Peyer's patch (tissue), 4 donors: ENCODE measurements around the gene ZNF579.

Experiments used
- CTCF ChIP-seq, 6 experiments: fragments of 450-650 bp in 4 of 6; fragments of 200-600 bp in 2 of 6; sonication (generic) in 1 of 6; IDR thresholded peaks; one replicate each; pipeline ENCODE4 v1.5.1; 2017 to 2019; ENCODE audit warnings: antibody characterized with exemption in 6 of 6, mild to moderate bottlenecking in 3 of 6, moderate library complexity in 1 of 6
- POLR2A ChIP-seq, 2 donors: fragments of 450-650 bp; IDR thresholded peaks; one replicate each; pipeline ENCODE4 v1.5.1; 2017; ENCODE audit warnings: antibody characterized with exemption in 2 of 2, mild to moderate bottlenecking in 2 of 2, moderate library complexity in 2 of 2

GRCh38 chr19:55559684-55560083, 21.0 kb downstream of the ZNF579 start:
- no peak for TF ChIP-seq POLR2A (IDR thresholded peaks at IDR 0.05)
- no peak for TF ChIP-seq CTCF (IDR thresholded peaks at IDR 0.05)
